Liver (tissue), 9 donors: Measurements from ENCODE around the gene PDE4D. TPM values are rescaled to one million over a fixed set of nuclear protein-coding genes. Genes with fewer than 3 reads are reported as not detected.
A peak's percentile ranks its signal among the peaks of the same experiment; 100 is the strongest.

ENCODE experiments used
- DNase-seq: peaks from one replicate; pipeline ENCODE4 v3.0.0-alpha.2; 2017; ENCODE audit warnings: low spot score
- H3K27ac ChIP-seq, 2 donors: one replicate each; pipeline ENCODE4 v1.7.0; 2013; ENCODE audit warnings: inconsistent platforms in 2 of 2, low read length in 2 of 2, control low read depth in 1 of 2, low read depth in 1 of 2, mild to moderate bottlenecking in 1 of 2
- H3K27me3 ChIP-seq, 4 donors: one replicate each; pipeline versions ENCODE4 v1.6.1 to v1.7.0; 2013; ENCODE audit warnings: low read length in 3 of 4, inconsistent platforms in 1 of 4, mild to moderate bottlenecking in 1 of 4, moderate library complexity in 1 of 4; ENCODE audit not compliant: control insufficient read depth in 4 of 4, insufficient read depth in 4 of 4
- H3K36me3 ChIP-seq, 4 donors: one replicate each; pipeline versions ENCODE4 v1.6.1 to v1.7.0; 2013; ENCODE audit warnings: low read length in 3 of 4, mild to moderate bottlenecking in 3 of 4, low read depth in 1 of 4, moderate library complexity in 1 of 4; ENCODE audit not compliant: control insufficient read depth in 4 of 4, insufficient read depth in 3 of 4
- H3K4me1 ChIP-seq, 4 donors: one replicate each; pipeline versions ENCODE4 v1.6.1 to v1.7.0; 2013; ENCODE audit warnings: low read length in 3 of 4, mild to moderate bottlenecking in 3 of 4, moderate library complexity in 1 of 4; ENCODE audit not compliant: control insufficient read depth in 4 of 4, insufficient read depth in 4 of 4
- H3K4me3 ChIP-seq, 3 donors: one replicate each; pipeline versions ENCODE4 v1.6.1 to v1.7.0; 2013; ENCODE audit warnings: low read length in 3 of 3, control low read depth in 1 of 3, low read depth in 1 of 3, mild to moderate bottlenecking in 1 of 3
- H3K9ac ChIP-seq, 2 donors: one replicate each; pipeline ENCODE4 v1.7.0; 2013; ENCODE audit warnings: low read length in 2 of 2, mild to moderate bottlenecking in 2 of 2, moderate library complexity in 2 of 2, control low read depth in 1 of 2, low read depth in 1 of 2
- H3K9me3 ChIP-seq, 4 donors: one replicate each; pipeline versions ENCODE4 v1.6.1 to v1.7.0; 2013; ENCODE audit warnings: low read length in 3 of 4; ENCODE audit not compliant: control insufficient read depth in 4 of 4
- CTCF ChIP-seq: fragments of 150-350 bp; IDR thresholded peaks from 2 replicates; pipeline ENCODE4 v1.5.1; 2017; ENCODE audit warnings: improper control_type of control experiment, low read depth, low read length; ENCODE audit not compliant: missing input control
- FOXA1 ChIP-seq: IDR thresholded peaks from 2 replicates; pipeline ENCODE4 v1.6.1; 2016; ENCODE audit warnings: antibody characterized with exemption
- FOXA2 ChIP-seq: IDR thresholded peaks from 2 replicates; pipeline ENCODE4 v1.6.1; 2016; ENCODE audit warnings: antibody characterized with exemption
- HNF4G ChIP-seq: IDR thresholded peaks from 2 replicates; pipeline ENCODE4 v1.6.1; 2016; ENCODE audit warnings: antibody characterized with exemption
- MAX ChIP-seq: IDR thresholded peaks from 2 replicates; pipeline ENCODE4 v1.6.1; 2016; ENCODE audit warnings: antibody characterized with exemption
- RAD21 ChIP-seq, 2 donors: IDR thresholded peaks; 2 replicates each; pipeline ENCODE4 v1.6.1; 2016; ENCODE audit warnings: antibody characterized with exemption in 2 of 2, mild to moderate bottlenecking in 2 of 2
- REST ChIP-seq: IDR thresholded peaks from 2 replicates; pipeline ENCODE4 v1.6.1; 2016; ENCODE audit warnings: antibody characterized with exemption, mild to moderate bottlenecking
- RXRA ChIP-seq, 2 donors: IDR thresholded peaks; 2 replicates each; pipeline ENCODE4 v1.6.1; 2017 to 2018; ENCODE audit warnings: antibody characterized with exemption in 2 of 2, mild to moderate bottlenecking in 1 of 2
- TAF1 ChIP-seq: conservative IDR thresholded peaks from 2 replicates; pipeline ENCODE4 v1.6.1; 2016; ENCODE audit warnings: antibody characterized with exemption, mild to moderate bottlenecking
- WGBS: extraction: QIAGEN DNeasy Blood & Tissue Kit; methylation state at CpG from one replicate; pipeline ENCODE4 v1.1.7; 2013; 5-methylcytosine and 5-hydroxymethylcytosine counted together
- polyA plus RNA-seq, 2 donors: library from polyadenylated mRNA; stranded (reverse) in 1 of 2; unstranded in 1 of 2; fragments of 200-250 nt in 1 of 2; fragments of >200 nt in 1 of 2; fragmentation: Nextera tagmentation in 1 of 2; extraction: Ambion mirVana in 1 of 2; gene quantifications; one replicate each; pipeline versions ENCODE4 v1.2.1 to v1.2.3, GENCODE V29; 2013 to 2015
- total RNA-seq, 2 donors: library from RNA; depleted of rRNA; stranded (reverse); fragments of >200 nt; gene quantifications; one replicate each; pipeline ENCODE4 v1.2.3, GENCODE V29; 2014
- donor health status: healthy.
- donor health status: healthy.
- donor health status: healthy.
- donor health status: healthy.
- donor health status: healthy.

The PDE4D gene
- total and polyA plus RNA-seq, 4 donors, result 0.67 to 11.9 (median 6.5) TPM

GRCh38 chr5:59673438-59674058 is 220.0 kb downstream of the PDE4D start:
- Histone ChIP-seq H3K27ac (no peak overlapping the region), H3K27me3 (peaks cover 0 to 2% (median 0%) of the 10 kb centered on the region in 4 donors), H3K4me3 (no peak overlapping the region), H3K36me3 (no peaks in the 10 kb centered on the region), H3K9ac (no peak overlapping the region), H3K9me3 (no peaks in the 10 kb centered on the region), H3K4me1 (no peaks in the 10 kb centered on the region)
- no peak for TF ChIP-seq MAX
- TF ChIP-seq CTCF, result peak; percentile 87
- TF ChIP-seq RAD21 (IDR thresholded peaks at IDR 0.05), result peak; percentile 90 to 96
- WGBS, result 22% methylated on average over 4 of the region's 4 CpGs
- no peak for DNase-seq

GRCh38 chr5:59666440-59667068 is 227.0 kb downstream of the PDE4D start:
- WGBS, result 89% methylated on average over 4 of the region's 4 CpGs

More at GRCh38 chr5:59666440-59667068, 227.0 kb downstream of the PDE4D start:
- no peak overlapping the region for H3K4me3 ChIP-seq
- H3K36me3 ChIP-seq, result no peaks in the 10 kb centered on the region
- TF ChIP-seq REST (no peak), TAF1 (no peak), RAD21 (IDR thresholded peaks at IDR 0.05) (peak in 1 of 2 donors; percentile 31), FOXA2 (no peak), CTCF (no peak), RXRA (IDR thresholded peaks at IDR 0.05) (no peak), HNF4G (no peak), FOXA1 (no peak)
- no peak overlapping the region for H3K27ac ChIP-seq
- no peak for DNase-seq
- H3K9ac ChIP-seq, result no peak overlapping the region
- no peaks in the 10 kb centered on the region for H3K27me3 ChIP-seq
- peaks cover 1 to 18% (median 7%) of the 10 kb centered on the region in 4 donors for H3K4me1 ChIP-seq
- no peaks in the 10 kb centered on the region for H3K9me3 ChIP-seq
